GM19397 (cell line): ENCODE data around the gene XYLB.

Source experiments
- ATAC-seq: cut with Tn5 transposase; IDR thresholded peaks from one replicate; pipeline ENCODE4 v1.9.1; 2021; ENCODE audit warnings: mild to moderate bottlenecking, moderate library complexity; ENCODE audit not compliant: unreplicated experiment

The XYLB gene

DNA sequence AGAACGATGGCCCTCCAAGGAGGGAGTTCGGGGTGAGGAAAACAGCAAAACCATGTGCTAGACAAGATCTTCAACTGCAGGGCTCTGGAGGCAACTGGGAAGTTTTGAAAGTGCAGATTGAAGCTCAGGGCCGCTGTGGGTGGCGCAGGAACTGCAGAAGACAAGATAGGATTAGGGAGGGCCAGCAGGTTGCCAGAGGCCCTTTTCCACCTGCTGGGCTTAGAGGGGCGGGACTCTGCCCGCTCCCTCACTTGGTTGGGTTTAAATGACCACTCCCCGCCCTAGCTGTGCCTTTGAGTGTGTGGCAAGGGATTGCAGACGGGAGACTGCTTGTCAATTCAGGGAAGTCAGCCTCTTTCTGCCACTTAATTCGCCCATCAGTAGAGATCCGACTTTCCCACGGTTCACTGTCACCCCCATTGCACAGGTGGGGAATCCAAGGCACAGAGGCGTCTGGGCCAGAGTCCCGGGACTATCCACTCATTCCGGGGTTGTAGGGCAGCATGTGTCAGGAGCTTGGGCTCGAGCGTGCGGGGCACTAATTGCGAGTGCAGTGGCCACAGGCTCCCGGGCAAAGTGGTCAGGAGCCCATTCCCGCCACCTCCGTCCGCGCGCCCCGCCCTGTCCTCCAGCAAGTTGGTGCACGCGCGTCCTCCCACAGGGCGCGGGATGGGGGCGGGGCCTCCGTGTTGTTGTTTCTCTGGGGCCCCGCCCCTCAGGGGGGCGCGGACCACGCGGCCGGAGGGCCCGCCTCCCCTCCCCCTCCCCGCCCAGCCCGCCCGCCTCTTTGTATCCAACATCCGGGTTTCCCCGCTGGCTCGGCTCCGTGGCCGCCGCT, 106.7 kb downstream of the XYLB start, which contains the start of gene ACVR2B:
TSS of gene ACVR2B (plus strand) at position 816 of the 838 bp plus-strand sequence. CDS start 433 bp downstream, outside the sequence.
- ATAC-seq, result peak; percentile 38

- ATAC-seq, result no peak
These were observed 107.3 kb downstream of the XYLB start for GRCh38 chr3:38453913-38454177.

- peak; percentile 26 for ATAC-seq
These were observed 107.7 kb downstream of the XYLB start for GRCh38 chr3:38454178-38454883.

GRCh38 chr3:38454884-38455638, 108.5 kb downstream of the XYLB start:
- ATAC-seq, result peak; percentile 9

- ATAC-seq, result no peak
These were observed 109.2 kb downstream of the XYLB start for GRCh38 chr3:38455639-38456430.

DNA sequence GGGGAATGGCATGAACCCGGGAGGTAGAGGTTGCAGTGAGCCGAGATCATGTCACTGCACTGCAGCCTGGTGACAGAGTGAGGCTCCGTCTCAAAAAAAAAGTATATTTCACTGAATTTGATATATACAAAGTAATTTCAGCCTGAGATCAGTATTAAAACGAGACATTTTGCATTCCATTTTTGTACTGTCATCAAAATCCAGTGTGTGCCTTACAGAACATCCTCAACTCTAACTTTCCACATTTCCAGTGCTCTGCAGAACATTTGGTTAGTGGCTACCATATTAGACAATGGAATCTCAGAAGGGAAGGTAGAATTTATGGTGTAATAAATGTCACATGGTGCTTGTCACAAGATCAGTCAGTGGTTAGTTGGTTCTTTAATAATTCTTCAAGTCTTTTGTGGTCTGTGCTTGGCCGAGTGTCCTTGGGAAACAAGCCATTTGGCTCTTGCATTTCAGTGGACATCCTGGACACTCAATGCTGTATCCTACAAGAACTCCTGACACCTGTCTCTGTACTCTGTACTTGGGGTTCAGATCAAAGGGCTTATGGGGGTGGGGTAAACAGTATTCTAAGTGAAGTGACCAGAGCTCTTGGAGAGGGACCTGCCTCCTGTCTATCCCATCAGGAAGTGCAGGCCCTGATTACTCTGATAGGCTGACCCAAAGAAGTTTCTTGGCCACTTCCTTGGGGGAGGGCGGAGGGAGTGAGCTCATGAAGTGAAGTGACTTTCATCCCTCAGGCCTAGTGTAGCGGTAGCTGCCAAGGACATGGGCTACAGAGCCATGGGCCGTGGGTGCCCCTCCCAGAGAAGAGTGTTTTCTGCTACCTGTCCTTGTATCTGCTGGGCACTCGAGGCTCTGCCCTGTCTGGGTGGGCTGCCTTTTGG, 110.8 kb downstream of the XYLB start:
- ATAC-seq, result no peak

GRCh38 chr3:38458796-38459498, 112.4 kb downstream of the XYLB start:
- ATAC-seq, result no peak

DNA sequence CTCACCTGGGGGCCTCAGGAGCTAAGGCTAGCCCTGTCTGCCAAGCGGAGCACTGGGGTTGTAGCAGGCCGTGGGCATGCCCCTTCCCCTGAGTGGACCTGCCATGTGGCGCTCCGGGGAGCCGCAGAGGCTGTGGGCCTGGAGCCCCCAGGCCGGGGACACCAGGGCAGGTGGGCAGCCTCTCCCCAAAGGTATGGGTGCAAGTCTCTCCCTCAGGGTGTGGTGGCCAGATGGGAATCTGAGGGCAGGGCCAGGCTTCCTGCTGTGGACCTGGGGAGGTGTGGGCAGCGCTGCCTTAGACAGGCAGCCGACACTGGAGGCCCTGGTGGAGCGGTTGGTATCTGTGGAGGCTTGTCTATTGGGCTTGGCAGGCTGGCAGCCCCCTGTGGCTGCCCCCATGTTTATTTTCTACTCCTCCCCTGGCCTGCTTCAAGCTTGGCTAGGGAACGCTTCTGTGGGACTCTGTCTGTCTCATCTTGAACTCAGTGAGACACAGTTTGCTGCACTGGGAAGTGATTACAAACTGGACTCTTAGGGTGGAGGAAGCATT, 113.0 kb downstream of the XYLB start:
- no peak for ATAC-seq

GRCh38 chr3:38460377-38461270, 114.0 kb downstream of the XYLB start:
- ATAC-seq, result no peak
